BJ (cell line): Measurements from ENCODE around the gene GAS2L2. TPM values are rescaled to one million over a fixed set of nuclear protein-coding genes. Genes with fewer than 3 reads are reported as not detected.

Experiments
- CTCF ChIA-PET: fragments of 350-600 bp; formaldehyde crosslinking; extraction: SDS; loops from one replicate; lab custom pipeline; 2021; ENCODE audit warnings: antibody characterized with exemption, inconsistent platforms; lab: Yijun Ruan, JAX
- POLR2A ChIA-PET: fragments of 300-600 bp; sonication (Branson Sonifier 250); formaldehyde crosslinking; extraction: SDS; loops from one replicate; lab custom pipeline; 2021; ENCODE audit warnings: antibody characterized with exemption; lab: Charles Lee
- DNase-seq: peaks from one replicate; pipeline ENCODE4 v3.0.0-alpha.2; 2011; ENCODE audit warnings: low read depth
- H3K27me3 ChIP-seq: 2 replicates; pipeline ENCODE4 v1.6.0; 2011; ENCODE audit warnings: low read length; ENCODE audit not compliant: control insufficient read depth, insufficient read depth
- H3K36me3 ChIP-seq: 2 replicates; pipeline ENCODE4 v1.5.1; 2011; ENCODE audit warnings: low read length; ENCODE audit not compliant: control insufficient read depth, insufficient read depth
- H3K4me3 ChIP-seq: 2 replicates; pipeline ENCODE4 v1.5.1; 2011; ENCODE audit warnings: low read depth, mild to moderate bottlenecking, control low read depth, low read length
- polyA plus RNA-seq: library from polyadenylated mRNA; depleted of rRNA; stranded (reverse); fragments of >200 nt; gene quantifications from 2 replicates; pipeline ENCODE4 v1.2.3, GENCODE V29; 2011
- TF ChIP-seq, protein P1 (sequence below): IDR thresholded peaks from 2 replicates; pipeline ENCODE4 v1.5.1; 2011; ENCODE audit warnings: low read depth, mild to moderate bottlenecking, control low read depth, inconsistent platforms, low read length, moderate library complexity; ENCODE audit not compliant: insufficient read depth

Gene GAS2L2
- polyA plus RNA-seq, 1 experiment = not detected

DNA sequence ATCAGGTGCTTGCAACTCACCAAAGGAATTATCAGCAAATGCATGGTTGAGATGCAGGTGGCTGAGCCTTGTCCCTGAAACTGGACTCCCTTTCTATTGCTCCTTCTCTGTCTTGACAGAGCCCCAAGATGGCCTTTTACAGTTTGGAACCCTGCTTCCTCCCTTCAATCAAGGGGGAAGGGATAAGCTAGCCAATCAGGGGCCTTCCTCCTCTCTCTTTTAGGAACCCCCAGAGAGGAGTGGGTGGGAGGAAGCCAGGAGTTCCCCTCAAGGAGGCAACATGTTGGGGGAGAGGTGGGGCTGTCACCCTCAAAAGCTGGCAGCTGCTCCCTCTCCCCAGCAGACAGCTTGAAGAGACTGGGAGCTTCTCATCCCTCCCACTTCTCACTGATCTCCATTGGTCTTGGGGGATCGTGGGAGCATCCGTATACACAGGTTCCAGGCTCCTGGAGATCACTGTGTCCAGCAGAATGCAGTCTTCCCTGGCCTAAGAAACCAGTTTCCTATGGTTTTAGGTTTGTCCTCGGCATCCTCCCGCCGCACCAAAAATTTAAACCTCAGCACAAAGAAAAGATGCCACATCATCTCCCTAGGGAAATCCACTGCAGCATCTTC is 14.4 kb downstream of the GAS2L2 start:
- TF ChIP-seq, protein P1, sequence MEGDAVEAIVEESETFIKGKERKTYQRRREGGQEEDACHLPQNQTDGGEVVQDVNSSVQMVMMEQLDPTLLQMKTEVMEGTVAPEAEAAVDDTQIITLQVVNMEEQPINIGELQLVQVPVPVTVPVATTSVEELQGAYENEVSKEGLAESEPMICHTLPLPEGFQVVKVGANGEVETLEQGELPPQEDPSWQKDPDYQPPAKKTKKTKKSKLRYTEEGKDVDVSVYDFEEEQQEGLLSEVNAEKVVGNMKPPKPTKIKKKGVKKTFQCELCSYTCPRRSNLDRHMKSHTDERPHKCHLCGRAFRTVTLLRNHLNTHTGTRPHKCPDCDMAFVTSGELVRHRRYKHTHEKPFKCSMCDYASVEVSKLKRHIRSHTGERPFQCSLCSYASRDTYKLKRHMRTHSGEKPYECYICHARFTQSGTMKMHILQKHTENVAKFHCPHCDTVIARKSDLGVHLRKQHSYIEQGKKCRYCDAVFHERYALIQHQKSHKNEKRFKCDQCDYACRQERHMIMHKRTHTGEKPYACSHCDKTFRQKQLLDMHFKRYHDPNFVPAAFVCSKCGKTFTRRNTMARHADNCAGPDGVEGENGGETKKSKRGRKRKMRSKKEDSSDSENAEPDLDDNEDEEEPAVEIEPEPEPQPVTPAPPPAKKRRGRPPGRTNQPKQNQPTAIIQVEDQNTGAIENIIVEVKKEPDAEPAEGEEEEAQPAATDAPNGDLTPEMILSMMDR = no peak
- ChIA-PET CTCF (interaction anchor here (1.0 to 2.8 kb wide), 2 partner anchors 9 to 69 kb away, joined by 3 to 14 read pairs; no protein-coding TSS in a partner anchor), POLR2A (no interaction called here)
- DNase-seq = no peak
- no peaks in the 10 kb centered on the region for H3K36me3 ChIP-seq
- H3K4me3 ChIP-seq = no peak overlapping the region
- peaks cover 27% of the 10 kb centered on the region for H3K27me3 ChIP-seq

DNA sequence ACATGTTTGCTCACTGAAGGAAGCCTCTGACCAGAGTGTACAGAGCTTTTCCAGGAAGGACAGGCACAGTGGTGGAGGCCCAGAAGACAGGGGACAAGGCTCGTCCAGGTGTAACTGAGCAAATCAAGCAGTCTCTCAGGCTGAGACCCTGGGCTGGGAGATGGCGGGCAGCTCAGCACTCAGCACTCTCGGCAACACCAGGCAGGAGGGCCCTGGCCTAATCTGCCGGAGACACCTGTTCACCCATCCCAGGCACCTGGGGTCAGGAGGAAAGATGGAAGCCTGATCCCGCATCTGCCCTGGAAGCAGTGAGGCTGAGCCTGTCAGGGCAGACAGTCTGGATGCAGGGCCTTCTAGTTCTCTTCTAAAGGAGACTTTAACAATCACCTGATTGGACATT is 16.8 kb downstream of the GAS2L2 start:
- POLR2A ChIA-PET = interaction anchor here (0.6 kb wide), 1 partner anchor 162 kb away, joined by 3 read pairs; no protein-coding TSS in a partner anchor

DNA sequence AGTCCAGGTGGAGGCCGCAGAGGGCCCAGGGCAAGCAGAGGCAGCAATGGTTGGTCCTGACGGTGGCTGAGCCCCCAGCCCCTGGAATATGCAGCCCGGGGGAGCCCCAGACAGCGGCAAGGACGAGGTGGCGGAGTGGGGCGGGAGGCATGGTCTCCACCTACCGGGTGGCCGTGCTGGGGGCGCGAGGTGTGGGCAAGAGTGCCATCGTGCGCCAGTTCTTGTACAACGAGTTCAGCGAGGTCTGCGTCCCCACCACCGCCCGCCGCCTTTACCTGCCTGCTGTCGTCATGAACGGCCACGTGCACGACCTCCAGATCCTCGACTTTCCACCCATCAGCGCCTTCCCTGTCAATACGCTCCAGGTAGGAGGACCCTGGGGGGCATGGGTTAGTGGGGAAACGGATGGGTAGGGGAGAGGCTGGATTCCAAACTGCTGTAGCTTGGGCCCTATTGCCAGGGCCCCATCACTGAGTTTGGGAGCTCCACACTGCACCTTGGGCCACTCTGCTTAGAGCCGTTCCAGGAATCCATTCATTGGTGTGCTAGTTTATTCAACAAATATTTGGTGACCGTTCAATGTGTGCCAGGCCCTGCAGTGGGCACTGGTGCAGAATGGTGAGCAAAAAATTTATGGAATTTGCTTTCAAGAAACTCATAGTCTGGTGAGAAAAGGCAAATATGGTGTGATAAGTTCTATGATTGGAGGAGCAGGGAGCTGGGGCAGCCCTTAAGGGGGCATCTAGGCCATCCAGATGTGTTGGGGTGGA is 17.8 kb downstream of the GAS2L2 start:
- CTCF ChIA-PET = interaction anchor here (1.4 to 2.0 kb wide), 2 partner anchors 8 to 12 kb away, joined by 7 to 10 read pairs; no protein-coding TSS in a partner anchor
- Histone ChIP-seq H3K36me3 (peaks cover 1% of the 10 kb centered on the region; the same call in 1 of the 2 replicates), H3K27me3 (peaks cover 11% of the 10 kb centered on the region), H3K4me3 (no peak overlapping the region)
- DNase-seq = no peak
- POLR2A ChIA-PET = no interaction called here
- TF ChIP-seq, protein P1 = no peak

More for the DNA sequence above, 16.8 kb downstream of the GAS2L2 start:
- Histone ChIP-seq H3K4me3 (no peak overlapping the region), H3K36me3 (peaks cover 1% of the 10 kb centered on the region; the same call in 1 of the 2 replicates), H3K27me3 (peaks cover 20% of the 10 kb centered on the region)
- no peak for DNase-seq
- TF ChIP-seq, protein P1 = no peak
- CTCF ChIA-PET = interaction anchor here (1.4 to 2.8 kb wide), 4 partner anchors 9 to 171 kb away, joined by 3 to 14 read pairs (median 8); no protein-coding TSS in a partner anchor

DNA sequence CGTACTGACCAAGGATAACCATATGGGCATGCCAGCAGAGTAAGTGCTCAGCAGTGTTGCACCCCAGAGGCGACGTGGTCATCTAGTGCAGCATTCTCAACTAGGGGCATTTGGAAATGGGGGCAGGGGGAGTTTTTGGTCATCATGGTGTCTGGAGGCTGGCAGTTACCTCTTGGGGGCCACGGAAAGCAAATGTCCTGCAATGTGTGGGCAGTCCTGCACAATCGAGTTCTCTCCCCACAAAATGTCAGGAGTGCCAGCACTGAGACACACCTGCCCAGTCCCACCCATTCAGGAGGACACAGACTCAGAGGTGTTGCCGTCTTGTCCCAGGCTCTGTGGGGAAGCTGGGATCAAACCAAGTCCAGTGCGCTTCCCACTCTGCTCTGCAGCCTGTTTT is 18.6 kb downstream of the GAS2L2 start:
- Histone ChIP-seq H3K27me3 (peaks cover 6% of the 10 kb centered on the region), H3K4me3 (no peak overlapping the region), H3K36me3 (peaks cover 1% of the 10 kb centered on the region; the same call in 1 of the 2 replicates)
- ChIA-PET CTCF (interaction anchor here (0.6 to 2.0 kb wide), 3 partner anchors 13 to 254 kb away, joined by 3 to 10 read pairs (median 3); no protein-coding TSS in a partner anchor), POLR2A (no interaction called here)
- no peak for DNase-seq
- TF ChIP-seq, protein P1 = no peak

DNA sequence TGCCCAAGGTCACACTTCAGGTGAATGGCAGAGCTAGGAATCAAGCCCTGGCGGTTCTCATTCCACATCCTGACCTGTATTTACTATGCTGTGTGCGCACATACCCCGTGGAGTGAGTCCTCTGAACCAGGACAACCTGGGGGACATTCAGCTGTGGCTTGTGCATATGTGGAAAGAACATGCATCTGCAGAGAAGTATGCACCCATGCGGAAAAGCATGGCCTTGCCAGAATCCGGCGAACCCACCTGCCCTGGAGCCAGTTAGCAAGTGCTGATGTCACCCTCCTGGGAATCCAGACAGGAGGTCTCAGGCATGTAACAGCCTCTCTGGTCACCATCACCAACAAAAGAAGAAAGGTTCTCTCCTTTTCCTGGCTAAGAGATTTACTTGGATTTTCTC is 19.7 kb downstream of the GAS2L2 start:
- DNase-seq = no peak
- ChIA-PET POLR2A (no interaction called here), CTCF (interaction anchor here (0.8 to 5.6 kb wide), 3 partner anchors 13 to 120 kb away, joined by 3 to 27 read pairs (median 4); no protein-coding TSS in a partner anchor)
- TF ChIP-seq, protein P1 = no peak
- peaks cover 1% of the 10 kb centered on the region; the same call in 1 of the 2 replicates for H3K36me3 ChIP-seq
- H3K4me3 ChIP-seq = no peak overlapping the region
- peaks cover 3% of the 10 kb centered on the region; the same call in 1 of the 2 replicates for H3K27me3 ChIP-seq
